DMS 273 treated with DMSO at 0.1 percent for 48 hours (cell line): ENCODE results near the gene JAK2.
"Not testable (repeated sequence)": the region's sequence is repeated elsewhere in the genome, so short reads cannot be mapped to it uniquely, and the experiment has no call there.

Experiments
- DNase-seq: peaks from one replicate; lab custom pipeline; 2025; lab: John Stamatoyannopoulos, UW

JAK2 gene

DNA sequence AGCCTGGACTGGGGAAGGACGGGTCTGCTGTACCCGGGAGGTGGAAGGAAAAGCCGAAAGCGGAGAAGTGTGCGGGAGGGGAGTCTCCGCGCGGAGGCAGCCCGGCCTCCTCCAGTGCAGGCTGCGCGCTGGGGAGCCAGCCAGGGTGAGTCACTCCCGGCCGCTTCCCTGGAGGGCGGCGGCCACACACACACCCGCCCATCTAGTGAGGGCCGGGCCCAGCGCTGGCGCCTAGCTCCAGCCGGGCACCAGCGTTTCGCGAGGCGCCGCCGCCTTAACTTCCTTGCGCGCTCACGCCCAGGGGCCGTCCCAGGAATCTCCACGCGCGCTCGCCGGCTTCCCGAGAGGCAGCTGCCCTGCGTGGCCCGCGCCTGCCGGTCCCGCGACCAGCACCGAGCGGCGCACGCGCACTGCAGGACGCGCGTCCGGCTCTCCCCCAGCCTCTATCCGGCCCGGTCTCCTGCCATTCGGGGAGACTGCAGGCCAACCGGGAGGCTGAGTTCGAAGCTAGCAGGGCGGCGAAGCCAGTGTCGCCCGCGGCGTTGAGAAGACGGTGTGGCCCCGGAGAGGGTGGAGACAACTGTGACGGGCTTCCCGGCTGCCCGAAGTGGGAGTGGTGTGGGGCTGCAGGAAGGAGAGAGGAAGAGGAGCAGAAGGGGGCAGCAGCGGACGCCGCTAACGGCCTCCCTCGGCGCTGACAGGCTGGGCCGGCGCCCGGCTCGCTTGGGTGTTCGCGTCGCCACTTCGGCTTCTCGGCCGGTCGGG lies at the start of gene JAK2:
Gene JAK2, plus strand, starts transcription at position 652 of the 765 bp plus-strand sequence. CDS start 36,716 bp downstream, outside the sequence.
- DNase-seq, result peak; percentile 73

DNA sequence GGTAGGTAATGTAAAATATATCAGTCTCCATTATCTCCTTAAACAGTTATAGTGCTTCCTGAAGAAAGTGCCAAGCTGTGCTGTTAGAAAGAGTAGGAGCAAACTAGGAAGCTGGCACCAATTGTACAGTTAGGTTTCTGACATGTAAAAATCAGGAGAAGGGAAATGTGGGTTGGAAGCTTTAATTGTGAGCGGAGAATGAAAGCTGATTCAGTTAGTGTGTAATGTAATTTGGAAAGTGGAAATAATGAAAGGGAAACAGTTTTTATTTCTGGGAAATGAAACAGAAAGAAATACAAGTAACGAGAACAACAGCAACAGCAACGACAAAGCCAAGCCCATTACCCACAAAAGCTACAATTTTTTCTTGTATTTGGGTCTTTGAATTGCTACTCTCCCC lies 48.8 kb upstream of the JAK2 start:
- DNase-seq, result no peak

DNA sequence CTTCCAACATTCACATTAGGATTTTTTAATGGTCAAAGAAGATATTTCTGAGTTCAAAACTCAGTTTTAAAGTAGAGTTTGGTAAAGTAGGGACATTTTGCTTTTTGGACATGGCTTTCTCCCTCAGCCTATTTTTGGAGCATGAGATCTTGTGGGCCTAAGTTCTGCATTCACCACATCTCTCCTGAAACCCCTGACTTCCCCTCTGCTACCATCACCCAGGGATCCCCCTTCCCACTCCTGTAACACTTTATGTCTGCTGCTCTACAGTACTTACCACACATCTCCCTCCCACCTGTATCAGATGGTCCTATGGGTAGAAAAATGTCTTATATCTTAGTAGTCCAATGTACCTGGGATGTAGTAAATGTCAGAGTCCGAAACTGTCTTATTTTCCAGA lies 48.2 kb upstream of the JAK2 start:
- DNase-seq, result no peak

DNA sequence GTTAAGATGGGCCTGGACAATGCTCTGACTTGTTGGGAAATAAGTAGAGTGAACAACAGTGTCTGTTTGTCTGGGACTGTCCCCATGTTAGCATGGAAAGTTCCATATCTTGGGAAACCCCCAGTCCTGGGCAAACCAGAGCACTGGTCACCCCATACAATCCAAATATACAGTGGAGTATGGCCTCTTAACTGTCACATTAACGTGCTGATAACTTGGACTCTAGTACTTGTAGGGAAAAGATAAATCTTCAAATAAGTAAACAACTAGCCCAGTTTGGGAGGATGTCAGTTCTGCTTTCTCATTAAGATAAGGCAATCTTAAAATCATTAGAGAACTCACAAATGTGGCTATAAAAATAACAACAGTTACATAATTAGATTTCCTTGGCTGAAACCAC lies 47.6 kb upstream of the JAK2 start:
- no peak for DNase-seq

DNA sequence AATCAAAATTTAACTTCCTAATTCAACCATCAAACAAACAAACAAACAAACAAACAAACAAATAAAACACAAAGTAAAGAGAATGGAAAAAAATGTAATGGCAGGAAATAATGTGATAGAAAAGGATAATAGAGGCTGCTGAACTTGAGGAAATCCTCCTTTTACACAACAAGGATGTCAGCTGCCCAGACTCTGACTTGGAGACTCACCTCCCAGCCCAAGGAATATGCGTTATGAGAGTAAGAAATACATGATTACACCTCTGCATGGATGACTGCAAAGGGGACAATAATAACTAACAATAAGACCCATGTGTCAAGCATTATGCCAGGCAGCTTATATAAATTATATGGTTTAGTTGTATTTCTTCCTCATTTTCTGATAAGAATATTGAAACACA lies 46.6 kb upstream of the JAK2 start:
- no peak for DNase-seq

DNA sequence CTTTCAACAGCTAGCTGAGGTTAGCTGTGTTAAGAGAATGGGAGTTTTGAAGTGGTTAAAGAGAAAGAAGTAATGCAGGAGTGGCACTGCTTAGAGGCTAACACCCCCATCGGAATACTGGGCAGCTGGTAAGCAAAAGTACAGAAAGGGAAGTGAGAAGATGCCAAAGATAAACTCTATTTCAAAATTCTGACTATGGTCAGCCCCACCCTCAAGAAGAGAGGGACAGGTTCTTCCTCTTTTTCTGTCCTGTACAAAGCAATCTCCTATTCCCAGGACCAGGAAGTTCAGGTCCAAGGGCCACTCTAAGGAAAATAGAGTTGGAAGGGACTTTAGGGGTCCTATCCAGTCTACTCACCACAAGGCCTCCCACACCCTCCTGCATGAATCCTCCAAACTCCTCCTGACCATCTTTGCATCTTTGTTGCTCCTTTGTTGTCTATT lies 45.9 kb upstream of the JAK2 start:
- no peak for DNase-seq

DNA sequence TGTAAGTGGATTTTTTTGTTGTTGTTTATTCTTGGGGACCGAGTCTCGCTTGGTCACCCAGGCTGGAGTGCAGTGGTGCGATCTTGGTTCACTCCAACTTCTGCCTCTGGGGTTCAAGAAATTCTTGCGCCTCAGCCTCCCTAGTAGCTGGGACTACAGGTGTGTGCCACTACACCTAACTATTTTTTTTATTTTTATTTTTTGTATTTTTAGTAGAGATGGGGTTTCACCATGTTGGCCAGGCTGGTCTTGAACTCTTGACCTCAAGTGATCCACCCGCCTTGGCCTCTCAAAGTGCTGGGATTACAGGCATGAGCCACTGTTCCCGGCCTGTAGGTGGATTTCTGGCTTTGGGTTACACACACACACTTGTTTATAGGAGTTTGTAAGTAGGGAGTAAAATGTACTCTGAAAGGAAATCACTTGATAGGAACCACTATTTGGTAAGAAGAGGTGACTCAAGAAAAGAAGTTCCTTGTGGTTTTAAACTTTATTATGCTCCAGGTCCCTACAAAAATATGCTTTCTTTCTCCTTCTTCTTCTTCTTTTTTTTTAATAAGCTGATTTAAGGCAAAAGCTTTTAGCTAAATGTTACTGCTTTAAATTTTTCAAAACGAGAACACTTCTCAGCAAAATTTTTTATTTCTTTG lies 42.9 kb upstream of the JAK2 start:
- DNase-seq, result not testable (repeated sequence)

DNA sequence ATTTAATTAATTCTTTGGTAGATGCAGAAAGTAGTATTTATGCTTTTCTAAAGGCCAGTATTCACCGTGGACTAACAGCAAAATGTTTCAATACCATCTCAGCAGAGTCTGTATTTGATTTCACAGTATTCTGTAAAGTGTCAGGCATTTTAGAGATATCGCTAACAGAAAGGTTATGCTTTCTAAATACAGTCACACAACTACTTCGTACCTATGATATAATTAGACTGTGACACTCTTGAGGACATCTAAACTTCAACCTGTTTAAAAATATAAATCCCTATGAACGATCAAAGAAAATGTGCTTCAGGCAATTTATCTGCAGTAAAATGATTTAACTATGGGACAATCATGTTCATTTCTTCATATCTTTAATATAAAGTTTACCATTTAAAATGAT lies 41.7 kb upstream of the JAK2 start:
- DNase-seq, result no peak

DNA sequence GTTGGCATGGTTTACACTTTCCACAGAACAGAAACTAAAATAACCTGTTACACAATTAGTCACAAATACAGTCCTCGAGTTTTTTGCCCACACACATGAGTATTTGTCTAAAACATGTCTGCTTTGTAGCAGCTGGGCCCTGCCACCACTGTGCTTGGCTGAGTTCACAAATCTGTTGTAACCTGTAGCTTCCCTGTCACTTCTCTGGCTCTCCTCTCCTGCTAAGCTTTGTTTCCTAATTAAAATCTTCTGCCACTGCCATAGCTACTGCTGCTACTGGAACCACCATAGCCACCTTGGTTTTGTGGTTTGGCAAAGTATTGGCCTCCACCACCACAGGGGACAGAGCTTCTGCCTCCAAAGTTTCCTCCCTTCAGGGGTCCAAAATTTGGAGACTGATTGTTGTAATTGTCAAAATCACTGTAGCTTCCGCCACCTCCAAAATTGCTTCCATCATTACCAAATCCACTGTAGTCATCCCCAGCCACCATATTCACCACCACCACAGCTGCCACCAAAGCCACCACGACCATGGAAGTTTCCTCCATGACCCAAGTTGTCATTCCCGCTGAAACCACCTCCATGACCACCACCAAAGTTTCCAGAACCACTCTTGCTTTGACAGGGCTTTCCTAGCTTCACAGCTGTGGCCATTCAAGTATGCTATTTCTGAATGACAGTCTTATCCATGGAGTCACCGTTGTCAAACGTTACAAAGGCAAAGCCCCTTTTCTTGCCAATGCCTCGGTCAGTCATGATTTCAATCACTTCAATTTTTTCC lies 40.5 kb upstream of the JAK2 start:
- not testable (repeated sequence) for DNase-seq

DNA sequence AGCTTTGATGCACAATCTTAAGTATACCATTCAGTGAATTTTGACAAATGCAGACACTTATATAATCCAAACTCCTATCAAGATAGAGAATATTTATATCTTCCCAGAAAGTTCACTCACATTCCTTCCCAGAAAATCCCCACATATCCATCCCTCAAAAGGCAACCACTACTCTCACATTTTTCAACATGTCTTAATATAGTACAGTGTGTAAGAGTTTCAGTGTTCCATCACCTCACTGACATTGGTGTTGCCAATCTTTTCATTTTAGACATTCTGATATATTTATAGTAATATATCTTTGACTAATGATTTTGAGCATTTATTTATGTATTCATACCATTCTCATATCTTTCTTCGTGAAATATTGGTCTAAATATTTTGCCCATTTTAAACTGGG lies 38.1 kb upstream of the JAK2 start:
- no peak for DNase-seq

DNA sequence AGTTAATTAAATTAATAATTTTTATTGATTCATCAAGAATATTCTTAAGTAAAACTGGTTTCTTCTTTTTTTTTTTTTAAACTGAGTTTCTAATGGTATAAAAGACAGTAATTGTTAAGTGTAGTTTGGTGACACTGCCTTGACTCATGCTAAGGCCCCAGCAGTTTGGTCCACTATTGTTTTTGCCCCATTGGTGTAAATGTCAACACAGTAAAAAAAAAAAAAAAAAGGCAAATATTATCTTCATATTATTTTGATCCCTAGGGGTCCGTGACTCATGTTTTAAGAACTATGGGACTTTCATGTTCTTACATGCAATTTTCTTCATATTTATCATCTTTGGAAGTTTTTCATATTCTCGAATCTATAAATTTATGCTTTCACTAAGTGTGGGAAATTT lies 29.2 kb upstream of the JAK2 start:
- no peak for DNase-seq

DNA sequence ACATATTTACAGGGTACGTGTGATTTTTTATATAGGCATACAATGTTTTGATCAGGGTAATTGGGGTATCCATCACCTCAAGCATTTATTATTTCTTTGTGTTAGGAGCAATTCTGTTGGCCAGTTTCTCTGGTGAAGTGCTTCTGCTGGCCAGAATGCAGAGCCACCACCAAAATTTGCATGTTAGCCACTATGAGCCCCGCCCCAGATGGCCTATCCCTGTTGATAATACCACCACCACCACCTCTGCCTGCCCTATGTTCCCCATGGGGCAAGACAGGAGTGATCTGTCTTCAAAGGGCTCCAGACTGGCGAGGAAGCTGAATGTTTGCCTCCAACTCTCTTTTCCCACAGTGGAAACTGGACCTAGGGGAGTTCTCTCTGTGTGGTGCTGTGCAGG lies 26.0 kb upstream of the JAK2 start:
- no peak for DNase-seq

DNA sequence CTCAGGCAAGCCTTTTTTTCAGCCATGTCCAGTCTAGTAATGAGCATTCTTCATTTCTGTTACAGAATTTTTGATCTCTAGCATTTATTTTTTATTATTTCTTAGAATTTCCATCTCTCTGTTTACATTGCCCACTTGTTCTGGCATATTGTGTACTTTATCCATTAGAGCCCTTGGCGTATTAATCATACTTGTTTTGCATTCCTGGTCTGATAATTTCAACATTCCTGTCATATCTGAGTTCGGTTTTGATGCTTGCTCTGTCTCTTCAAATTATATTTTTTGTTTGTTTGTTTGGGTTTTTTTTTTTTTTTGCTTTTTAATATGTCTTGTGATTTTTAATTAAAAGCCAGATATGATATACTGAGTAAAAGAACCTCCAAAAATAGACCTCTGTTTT lies 23.0 kb upstream of the JAK2 start:
- DNase-seq, result no peak

DNA sequence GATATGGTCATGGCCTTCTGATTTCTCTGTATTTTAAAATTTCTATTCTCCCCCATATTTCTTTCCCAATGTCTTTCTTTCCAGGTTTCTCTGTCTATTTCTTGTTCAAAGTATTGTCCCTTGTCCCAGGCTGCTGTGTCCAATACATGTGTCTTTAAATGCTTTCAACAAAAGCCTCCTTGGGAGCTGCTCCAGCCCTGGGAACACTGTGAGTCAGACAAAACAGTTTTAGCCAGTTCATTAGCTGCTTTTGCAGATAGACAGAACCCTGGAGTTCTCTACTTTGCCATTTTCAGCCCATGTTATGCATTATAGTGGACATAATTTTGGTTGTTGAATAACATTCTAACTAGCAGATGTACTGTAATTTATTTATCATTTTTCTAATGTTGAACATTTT lies 20.5 kb upstream of the JAK2 start:
- no peak for DNase-seq

DNA sequence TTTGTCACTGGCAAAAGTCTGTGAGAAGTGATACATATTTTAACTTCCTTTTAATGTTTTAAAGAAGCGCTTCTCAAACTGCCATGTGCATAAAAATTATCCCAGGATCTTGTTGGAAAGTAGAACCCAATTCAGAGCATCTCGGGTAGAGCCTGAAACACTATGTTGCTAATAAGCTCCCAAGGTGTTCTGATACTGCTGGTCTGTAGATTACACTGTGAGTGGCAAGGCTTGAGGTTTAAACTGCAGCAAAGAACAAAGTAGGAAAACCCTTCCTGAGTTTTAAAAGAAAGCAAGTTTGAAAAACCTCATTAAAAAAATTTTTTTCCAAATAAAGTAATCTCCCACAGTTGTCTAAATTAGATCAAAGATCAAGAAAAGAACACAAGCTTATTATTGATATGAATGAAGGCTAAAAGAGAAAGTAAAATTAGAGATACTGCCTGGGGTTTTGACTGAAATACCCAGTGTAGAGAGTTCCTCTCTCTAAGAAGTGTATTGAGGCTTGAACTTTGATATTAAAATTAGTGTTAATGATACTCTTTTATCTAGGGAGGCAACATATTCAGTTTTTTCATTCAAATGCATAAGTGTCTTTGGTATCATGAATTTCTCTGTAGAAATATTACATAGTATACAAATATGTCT lies 19.8 kb upstream of the JAK2 start:
- DNase-seq, result no peak

DNA sequence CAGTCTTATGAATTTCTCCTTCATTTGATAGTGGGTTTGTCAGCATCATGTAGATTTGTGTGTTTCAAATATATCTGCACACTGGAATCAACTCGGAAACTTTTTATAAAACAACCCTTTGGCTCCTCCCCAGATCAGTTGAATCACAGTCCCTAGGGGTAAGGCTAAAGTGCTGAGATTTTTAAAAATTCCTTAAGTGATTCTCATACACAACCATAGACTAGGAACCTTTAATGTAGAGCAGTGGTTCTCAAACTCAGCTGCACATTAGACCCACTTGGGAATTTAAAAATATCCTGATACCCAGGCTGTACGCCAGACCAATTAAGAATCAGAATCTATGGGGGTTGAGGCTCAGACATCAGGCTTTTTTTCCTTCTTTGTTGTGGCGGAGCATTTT lies 17.5 kb upstream of the JAK2 start:
- DNase-seq, result no peak

DNA sequence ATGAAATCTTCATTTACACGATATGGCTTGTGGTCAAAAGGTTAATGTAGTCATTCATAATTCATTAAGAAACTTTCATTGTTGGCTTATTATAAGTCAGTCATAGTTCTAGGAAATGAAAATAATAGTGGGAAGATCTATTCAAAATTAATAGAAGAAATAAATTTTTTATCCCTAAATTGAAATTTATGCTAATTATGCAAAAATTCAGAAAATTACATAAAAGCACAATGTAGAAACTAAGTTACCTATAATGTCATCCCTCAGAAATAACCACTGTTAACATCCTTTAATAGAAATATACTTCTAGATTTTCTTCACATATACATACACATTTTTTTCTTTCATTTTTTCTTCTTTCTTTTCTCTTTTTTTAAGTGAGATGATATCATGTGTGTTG lies 15.9 kb upstream of the JAK2 start:
- DNase-seq, result no peak

DNA sequence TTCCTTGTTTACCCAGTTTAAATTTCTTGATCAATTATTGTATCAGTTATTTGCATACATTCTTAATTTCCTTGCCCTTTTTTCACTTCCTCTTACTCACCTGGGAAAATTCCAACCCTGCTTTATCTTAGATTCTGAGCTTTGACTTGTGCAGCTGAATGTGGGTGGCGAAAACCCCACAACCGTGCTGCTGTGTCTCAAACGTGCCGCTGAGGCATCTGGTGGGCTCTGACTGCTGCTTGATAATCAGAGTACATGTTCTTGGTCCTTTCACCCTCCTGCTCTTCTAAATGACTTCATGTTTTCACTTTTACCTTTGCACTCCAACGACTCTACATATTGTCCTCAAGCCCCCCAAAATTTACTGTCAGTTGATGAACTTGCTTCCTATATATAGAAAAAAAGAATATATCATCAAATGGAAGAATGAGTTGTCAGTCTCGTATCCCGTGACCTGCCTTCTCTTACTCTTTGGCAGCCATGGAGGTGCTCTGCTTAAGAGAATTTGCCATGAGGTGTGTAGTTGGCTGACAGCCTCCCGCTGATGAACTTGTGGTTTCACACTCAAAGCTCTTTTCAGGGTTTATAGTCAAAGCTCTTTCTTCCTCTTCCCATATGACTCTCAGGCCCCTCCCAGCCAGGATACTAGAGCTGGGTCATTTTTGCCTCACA lies 14.0 kb upstream of the JAK2 start:
- no peak for DNase-seq

DNA sequence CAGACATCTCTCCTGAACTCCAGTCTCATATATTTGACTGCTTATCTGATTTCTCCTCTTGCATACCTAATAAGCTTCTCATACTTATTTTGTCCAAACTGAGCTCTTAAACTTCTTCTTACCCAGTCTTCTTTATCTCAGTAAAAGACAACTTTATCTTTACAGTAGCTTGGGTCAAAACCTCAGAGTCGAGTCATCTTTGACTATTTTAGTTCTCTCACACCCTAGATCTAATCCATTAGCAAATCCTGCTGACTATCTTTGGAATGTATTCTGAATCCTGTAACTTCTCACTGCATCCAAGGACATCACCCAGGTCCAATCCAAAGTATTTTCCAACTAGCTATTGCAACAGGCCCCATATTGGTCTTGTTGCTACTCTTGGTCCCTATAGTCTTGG lies 11.8 kb upstream of the JAK2 start:
- DNase-seq, result no peak

DNA sequence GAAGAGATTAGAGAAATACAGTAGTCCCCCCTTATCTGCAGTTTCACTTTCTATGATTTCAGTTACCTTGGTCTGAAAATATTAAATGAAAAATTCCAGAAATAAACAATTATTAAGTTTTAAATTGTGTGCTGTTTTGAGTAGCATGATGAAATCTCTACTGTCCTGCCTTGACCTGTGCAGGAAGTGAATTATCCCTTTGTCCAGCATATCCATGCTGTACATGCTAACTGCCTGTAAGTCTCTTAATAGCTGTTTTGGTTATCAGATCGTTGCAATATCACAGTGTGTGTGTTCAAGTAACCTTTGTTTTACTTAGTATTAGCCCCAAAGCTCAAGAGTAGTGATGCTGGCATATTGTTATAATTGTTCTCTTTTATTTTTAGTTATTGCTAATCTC lies 11.2 kb upstream of the JAK2 start:
- no peak for DNase-seq

DNA sequence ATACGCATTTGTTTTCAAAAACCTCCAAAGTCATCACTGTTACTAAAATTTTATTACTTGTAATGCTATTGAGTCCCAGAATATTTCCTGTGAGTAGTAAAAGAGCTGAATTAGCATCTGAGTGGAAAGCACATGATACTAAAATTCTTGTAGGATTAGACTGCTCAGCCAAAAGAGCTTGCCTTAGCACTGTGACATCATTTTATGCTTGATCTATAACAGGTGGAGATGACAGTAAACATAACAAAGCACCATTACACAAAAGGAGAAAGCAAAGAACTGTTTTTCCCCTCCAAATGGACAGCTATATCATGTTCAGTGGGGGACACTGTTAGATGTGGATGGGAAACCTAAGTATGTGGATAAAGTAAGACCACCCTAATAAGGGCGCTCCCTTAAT lies 5.8 kb upstream of the JAK2 start:
- DNase-seq, result no peak
